H1 (cell line): ENCODE measurements around the gene HS1BP3. TPM values are rescaled to one million over a fixed set of nuclear protein-coding genes. Genes with fewer than 3 reads are reported as not detected.
A peak's percentile ranks its signal among the peaks of the same experiment; 100 is the strongest.

Experiments used
- CTCF ChIA-PET: fragments of 300-600 bp; sonication (Branson Sonifier 250); formaldehyde crosslinking; loops from one replicate; lab custom pipeline; 2021; ENCODE audit not compliant: partially characterized antibody; lab: Charles Lee
- POLR2A ChIA-PET: fragments of 300-600 bp; sonication (Branson Sonifier 250); formaldehyde crosslinking; loops from one replicate; lab custom pipeline; 2021; ENCODE audit warnings: inconsistent platforms; ENCODE audit not compliant: partially characterized antibody; lab: Charles Lee
- DNase-seq, 2 experiments: peaks; one replicate each; pipeline versions ENCODE4 v3.0.0 to v3.0.0-alpha.2; 2010 to 2022; ENCODE audit warnings: low spot score in 2 of 2, low read depth in 1 of 2, mixed read lengths in 1 of 2
- FAIRE-seq: peaks from 2 replicates; lab custom pipeline; 2011; peaks lifted over from hg19 to GRCh38; lab: Jason Lieb, UNC
- H2AFZ ChIP-seq: 2 replicates; pipeline ENCODE4 v1.8.1; 2012; ENCODE audit warnings: low read length, inconsistent platforms
- H2AK5ac ChIP-seq: 2 replicates; pipeline ENCODE4 v1.6.1; 2013; ENCODE audit warnings: low read depth, low read length
- H2BK120ac ChIP-seq: replicated peaks from 2 replicates; pipeline ENCODE3; 2013; ENCODE audit warnings: low read depth, low read length, inconsistent platforms
- H2BK12ac ChIP-seq: 2 replicates; pipeline ENCODE4 v1.6.1; 2013; ENCODE audit warnings: low read depth, low read length
- H2BK15ac ChIP-seq: 2 replicates; pipeline ENCODE4 v1.6.1; 2013; ENCODE audit warnings: low read length
- H2BK20ac ChIP-seq: 2 replicates; pipeline ENCODE4 v1.6.1; 2013; ENCODE audit warnings: low read length
- H2BK5ac ChIP-seq: 2 replicates; pipeline ENCODE4 v1.6.1; 2013; ENCODE audit warnings: low read depth, low read length
- H3K14ac ChIP-seq: 2 replicates; pipeline ENCODE4 v1.6.1; 2013; ENCODE audit warnings: inconsistent platforms; ENCODE audit not compliant: insufficient read length
- H3K18ac ChIP-seq: 2 replicates; pipeline ENCODE4 v1.6.1; 2013; ENCODE audit warnings: low read length; ENCODE audit errors: extremely low read depth
- H3K23ac ChIP-seq: 2 replicates; pipeline ENCODE4 v1.6.1; 2013; ENCODE audit warnings: inconsistent platforms; ENCODE audit not compliant: insufficient read length
- H3K23me2 ChIP-seq: 2 replicates; pipeline ENCODE4 v1.6.1; 2013; ENCODE audit warnings: low read depth, low read length
- H3K27ac ChIP-seq: 2 replicates; pipeline ENCODE4 v1.6.1; 2011; ENCODE audit warnings: low read depth, low read length, inconsistent platforms
- H3K27me3 ChIP-seq, 4 experiments: replicated peaks in 1 of 4; 1 replicate in 1 of 4; 2 replicates in 3 of 4; pipeline versions ENCODE4 v1.6.1 to v1.8.1; 2011 to 2013; ENCODE audit warnings: low read length in 3 of 4, mild to moderate bottlenecking in 3 of 4, inconsistent platforms in 2 of 4, mixed read lengths in 2 of 4, moderate library complexity in 1 of 4; ENCODE audit not compliant: control insufficient read depth in 3 of 4, insufficient read depth in 3 of 4; ENCODE audit errors: extremely low read depth in 1 of 4
- H3K36me3 ChIP-seq, 4 experiments: 2 replicates each; pipeline versions ENCODE4 v1.6.1 to v1.8.1; 2011 to 2013; ENCODE audit warnings: mild to moderate bottlenecking in 4 of 4, low read length in 3 of 4, moderate library complexity in 2 of 4, control low read depth in 1 of 4, inconsistent platforms in 1 of 4; ENCODE audit not compliant: insufficient read depth in 4 of 4, control insufficient read depth in 2 of 4
- H3K4ac ChIP-seq: replicated peaks from 2 replicates; pipeline ENCODE3; 2013; ENCODE audit warnings: low read length, low read depth, mixed read lengths, inconsistent platforms; ENCODE audit not compliant: insufficient read length
- H3K4me1 ChIP-seq, 4 experiments: replicated peaks in 1 of 4; 1 replicate in 1 of 4; 2 replicates in 3 of 4; pipeline versions ENCODE4 v1.6.1 to v1.8.1; 2011 to 2013; ENCODE audit warnings: low read length in 3 of 4, inconsistent platforms in 2 of 4, mixed read lengths in 1 of 4; ENCODE audit not compliant: insufficient read depth in 4 of 4, control insufficient read depth in 3 of 4
- H3K4me2 ChIP-seq, 2 experiments: 2 replicates each; pipeline versions ENCODE4 v1.6.1 to v1.8.1; 2011 to 2013; ENCODE audit warnings: low read depth in 2 of 2, low read length in 2 of 2, control low read depth in 1 of 2, inconsistent platforms in 1 of 2, mild to moderate bottlenecking in 1 of 2; ENCODE audit not compliant: insufficient read depth in 1 of 2
- H3K4me3 ChIP-seq, 4 experiments: fragments of 200-600, 300-600 bp in 1 of 4; sonication (generic), shearing (Covaris generic), sonication (Bioruptor Twin) in 1 of 4; 2 replicates each; pipeline versions ENCODE4 v1.5.1 to v1.8.1; 2011 to 2016; ENCODE audit warnings: low read length in 4 of 4, low read depth in 3 of 4, control low read depth in 2 of 4, inconsistent platforms in 2 of 4, mild to moderate bottlenecking in 2 of 4, mixed read lengths in 1 of 4, moderate library complexity in 1 of 4; ENCODE audit not compliant: insufficient read depth in 2 of 4; ENCODE audit errors: extremely low read depth in 1 of 4
- H3K56ac ChIP-seq: replicated peaks from 2 replicates; pipeline ENCODE3; 2013; ENCODE audit warnings: low read depth, mild to moderate bottlenecking, mixed read lengths, low read length, inconsistent platforms; ENCODE audit not compliant: insufficient read length
- H3K79me1 ChIP-seq: 2 replicates; pipeline ENCODE4 v1.6.1; 2013; ENCODE audit warnings: low read depth, low read length, control low read depth
- H3K79me2 ChIP-seq, 2 experiments: 2 replicates each; pipeline versions ENCODE4 v1.6.1 to v1.8.1; 2012 to 2013; ENCODE audit warnings: low read length in 2 of 2, mild to moderate bottlenecking in 2 of 2, inconsistent platforms in 1 of 2; ENCODE audit not compliant: insufficient read depth in 2 of 2, control insufficient read depth in 1 of 2
- H3K9ac ChIP-seq, 4 experiments: replicated peaks in 1 of 4; 1 replicate in 1 of 4; 2 replicates in 3 of 4; pipeline versions ENCODE4 v1.6.1 to v1.8.1; 2011 to 2013; ENCODE audit warnings: low read depth in 3 of 4, low read length in 3 of 4, control low read depth in 2 of 4, mild to moderate bottlenecking in 2 of 4, moderate library complexity in 2 of 4, inconsistent platforms in 1 of 4; ENCODE audit errors: extremely low read depth in 1 of 4
- H3K9me3 ChIP-seq, 2 experiments: 2 replicates each; pipeline versions ENCODE4 v1.6.1 to v1.8.1; 2012 to 2013; ENCODE audit warnings: mild to moderate bottlenecking in 2 of 2, moderate library complexity in 2 of 2, control low read depth in 1 of 2, inconsistent platforms in 1 of 2, low read depth in 1 of 2, low read length in 1 of 2, mixed read lengths in 1 of 2; ENCODE audit not compliant: insufficient read depth in 2 of 2
- H4K20me1 ChIP-seq, 2 experiments: replicated peaks in 1 of 2; 2 replicates each; pipeline versions ENCODE3 to v1.8.1; 2011 to 2013; ENCODE audit warnings: inconsistent platforms in 2 of 2, low read length in 2 of 2, mild to moderate bottlenecking in 1 of 2; ENCODE audit not compliant: insufficient read depth in 2 of 2, control insufficient read depth in 1 of 2
- H4K5ac ChIP-seq: 2 replicates; pipeline ENCODE4 v1.6.1; 2013; ENCODE audit warnings: low read length, low read depth, mixed read lengths, inconsistent platforms; ENCODE audit not compliant: insufficient read length
- H4K8ac ChIP-seq: 2 replicates; pipeline ENCODE4 v1.8.0; 2013; ENCODE audit warnings: mild to moderate bottlenecking, moderate library complexity, low read length, inconsistent platforms; ENCODE audit not compliant: insufficient read depth; ENCODE audit errors: extremely low read depth
- H4K91ac ChIP-seq: replicated peaks from 2 replicates; pipeline ENCODE3; 2013; ENCODE audit warnings: low read length, mixed read lengths, inconsistent platforms; ENCODE audit not compliant: insufficient read length
- BCL11A ChIP-seq, 2 experiments: IDR thresholded peaks; one replicate each; pipeline ENCODE4 v1.6.1; 2011; ENCODE audit warnings: low read depth in 2 of 2, low read length in 2 of 2, mild to moderate bottlenecking in 2 of 2
- CHD2 ChIP-seq: IDR thresholded peaks from 2 replicates; pipeline ENCODE4 v1.6.1; 2012; ENCODE audit warnings: low read length, improper control_type of control experiment
- EP300 ChIP-seq, 2 experiments: IDR thresholded peaks; 1 replicate in 1 of 2; 2 replicates in 1 of 2; pipeline ENCODE4 v1.6.1; 2011 to 2012; ENCODE audit warnings: low read depth in 2 of 2, low read length in 2 of 2, mild to moderate bottlenecking in 2 of 2, borderline replicate concordance in 1 of 2, inconsistent platforms in 1 of 2, moderate library complexity in 1 of 2
- EZH2 ChIP-seq: fragments of 200-600 bp; sonication (generic); IDR thresholded peaks from 2 replicates; pipeline ENCODE4 v1.7.1; 2012; ENCODE audit warnings: low read depth, mild to moderate bottlenecking, moderate library complexity, low read length, inconsistent platforms; ENCODE audit not compliant: severe bottlenecking
- KDM1A ChIP-seq: fragments of 200-600, 300-600 bp; sonication (generic); IDR thresholded peaks from 2 replicates; pipeline ENCODE4 v1.7.1; 2016; ENCODE audit warnings: mild to moderate bottlenecking, low read length, borderline replicate concordance
- KDM4A ChIP-seq: IDR thresholded peaks from one replicate; pipeline ENCODE4 v1.7.1; 2012; ENCODE audit warnings: low read depth, mild to moderate bottlenecking, moderate library complexity, low read length, inconsistent platforms; ENCODE audit not compliant: severe bottlenecking
- POLR2AphosphoS5 ChIP-seq: IDR thresholded peaks from 2 replicates; pipeline ENCODE4 v1.6.1; 2011; ENCODE audit warnings: low read depth, low read length
- RBBP5 ChIP-seq: IDR thresholded peaks from 2 replicates; pipeline ENCODE4 v1.7.1; 2012; ENCODE audit warnings: low read depth, mild to moderate bottlenecking, inconsistent platforms, low read length, moderate library complexity, borderline replicate concordance
- SIRT6 ChIP-seq: IDR thresholded peaks from one replicate; pipeline ENCODE4 v1.7.1; 2012; ENCODE audit warnings: low read length, inconsistent platforms
- SP2 ChIP-seq: IDR thresholded peaks from 2 replicates; pipeline ENCODE4 v1.6.1; 2012; ENCODE audit warnings: mild to moderate bottlenecking, low read length, inconsistent platforms
- SRF ChIP-seq: IDR thresholded peaks from 2 replicates; pipeline ENCODE4 v1.6.1; 2011; ENCODE audit warnings: mild to moderate bottlenecking, low read depth, low read length, moderate library complexity
- TAF1 ChIP-seq: IDR thresholded peaks from 2 replicates; pipeline ENCODE4 v1.6.1; 2011; ENCODE audit warnings: mild to moderate bottlenecking, low read depth, low read length
- TEAD4 ChIP-seq: IDR thresholded peaks from 2 replicates; pipeline ENCODE4 v1.6.1; 2012; ENCODE audit warnings: low read depth, low read length, inconsistent platforms, mixed read lengths
- WGBS, 2 experiments: shearing (Covaris generic) in 1 of 2; methylation state at CpG; one replicate each; pipeline versions ENCODE4 v1.1.6 to v1.1.7; 2013 to 2015; ENCODE audit warnings: low lambda C conversion rate in 2 of 2, mixed read lengths in 2 of 2, inconsistent platforms in 1 of 2, low coverage in 1 of 2, missing lambda C conversion rate in 1 of 2; ENCODE audit not compliant: insufficient replicate concordance in 2 of 2, insufficient coverage in 1 of 2, insufficient read length in 1 of 2; ENCODE audit errors: extremely low coverage in 1 of 2, missing lambda C conversion rate in 1 of 2; 5-methylcytosine and 5-hydroxymethylcytosine counted together
- polyA plus RNA-seq, 7 experiments: library from polyadenylated mRNA; depleted of rRNA in 3 of 7; stranded (reverse) in 5 of 7; unstranded in 2 of 7; fragments of >200 nt in 5 of 7; fragments of 200-250 nt in 2 of 7; gene quantifications; 1 replicate in 5 of 7; 2 replicates in 1 of 7; 4 replicates in 1 of 7; pipeline versions ENCODE4 v1.2.1 to v1.2.3, GENCODE V29; 2011 to 2013; ENCODE audit warnings: missing spikeins in 2 of 7, mixed read lengths in 2 of 7
- total RNA-seq: library from RNA; stranded (reverse); fragmentation: NEBNext Ultra II Directional; extraction: Animal tissue kit (Norgen Biotek cat#: 25700); gene quantifications from 2 replicates; pipeline ENCODE4 v1.2.1, GENCODE V29; 2021

Gene HS1BP3
- total and polyA plus RNA-seq, 2 of the 8 experiments (the other 6 are each of a cell fraction or from before 2014, with no cell fraction given), result 11.1 to 11.3 TPM

DNA sequence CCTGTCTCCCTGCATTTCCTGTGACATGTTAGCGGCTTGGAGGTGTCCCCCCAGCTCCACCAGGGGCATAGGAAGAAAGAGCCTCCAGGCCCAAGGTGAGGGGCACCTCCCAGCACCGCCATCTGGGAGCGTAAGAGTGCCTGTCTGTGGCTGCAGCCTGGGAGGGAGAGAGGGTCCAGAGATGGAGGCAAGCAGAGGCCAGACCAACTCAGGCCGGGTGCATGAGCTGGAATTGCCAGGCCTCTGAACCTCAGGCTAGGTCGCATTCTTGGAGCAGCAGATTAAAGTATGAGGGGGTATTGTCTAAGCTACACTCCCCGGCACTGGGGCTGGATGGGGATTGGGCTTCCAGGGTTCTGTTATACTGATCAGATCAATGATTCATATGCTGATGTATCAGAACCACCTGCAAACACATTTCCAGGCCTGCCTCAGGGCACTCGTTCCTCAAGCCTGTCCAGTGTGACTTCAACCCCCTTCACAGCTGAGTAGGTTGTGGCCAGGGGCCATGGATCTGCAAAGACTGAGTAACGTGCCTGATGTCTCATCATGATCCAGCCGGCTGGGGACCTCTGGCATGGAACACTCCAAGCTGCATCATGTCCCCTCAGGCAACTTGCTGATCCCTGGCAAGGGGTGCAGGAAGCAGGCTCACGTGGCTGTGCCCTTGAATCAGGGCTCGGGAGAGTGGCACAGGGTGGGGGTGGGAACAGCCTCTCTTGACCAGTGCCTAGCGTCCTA lies 73.2 kb downstream of the HS1BP3 start:
- peak overlapping the region; percentile 13 for H4K91ac ChIP-seq
- H3K4ac ChIP-seq, result no peak overlapping the region
- no peaks in the 10 kb centered on the region; a peak in 1 of 7 replicates for H3K4me1 ChIP-seq
- H2BK5ac ChIP-seq, result no peak overlapping the region
- no peak for DNase-seq
- H2BK15ac ChIP-seq, result no peak overlapping the region
- H2BK20ac ChIP-seq, result no peak overlapping the region
- H2AFZ ChIP-seq, result no peak overlapping the region
- no peaks in the 10 kb centered on the region for H4K20me1 ChIP-seq
- no peak overlapping the region for H3K9ac ChIP-seq
- no peaks in the 10 kb centered on the region for H3K79me1 ChIP-seq
- WGBS, 2 experiments, result 89% methylated on average over 12 of the region's 12 CpGs; no CpG with 5 or more reads in 1 of the 2 experiments
- no peak overlapping the region for H3K23ac ChIP-seq
- no peaks in the 10 kb centered on the region for H3K79me2 ChIP-seq
- no peak overlapping the region for H3K18ac ChIP-seq
- ChIA-PET CTCF (interaction anchor here (0.6 to 4.4 kb wide), 12 partner anchors 9 to 166 kb away, joined by 3 to 21 read pairs (median 4); no protein-coding TSS in a partner anchor), POLR2A (interaction anchor here (1.0 to 1.3 kb wide), 2 partner anchors 16 to 49 kb away, joined by 3 to 5 read pairs; no protein-coding TSS in a partner anchor)
- H3K23me2 ChIP-seq, result no peaks in the 10 kb centered on the region
- H3K36me3 ChIP-seq, result no peaks in the 10 kb centered on the region
- FAIRE-seq, result no peak
- H3K14ac ChIP-seq, result no peak overlapping the region
- H3K27ac ChIP-seq, result no peak overlapping the region
- peaks cover 5 to 6% of the 10 kb centered on the region in 2 experiments; a peak in 2 of 4 replicates for H3K9me3 ChIP-seq
- H2AK5ac ChIP-seq, result no peak overlapping the region
- no peak overlapping the region for H3K56ac ChIP-seq
- H4K8ac ChIP-seq, result no peak overlapping the region
- H2BK12ac ChIP-seq, result peak overlapping the region; percentile 80; the same call in 1 of the 2 replicates
- H4K5ac ChIP-seq, result no peak overlapping the region
- no peak overlapping the region for H3K4me3 ChIP-seq
- no peaks in the 10 kb centered on the region; a peak in 1 of 7 replicates for H3K27me3 ChIP-seq
- no peak overlapping the region for H2BK120ac ChIP-seq
- no peak overlapping the region for H3K4me2 ChIP-seq
- TF ChIP-seq SRF (no peak), SP2 (no peak), RBBP5 (no peak), POLR2AphosphoS5 (no peak), TEAD4 (no peak), EZH2 (no peak), TAF1 (no peak), SIRT6 (no peak), KDM4A (no peak), BCL11A (IDR thresholded peaks at IDR 0.05; ENCODE audit: low read depth in 2 of 2, low read length in 2 of 2) (no peak), KDM1A (no peak), EP300 (IDR thresholded peaks at IDR 0.05; ENCODE audit: borderline replicate concordance in 1 of 2, low read depth in 2 of 2, low read length in 2 of 2) (no peak), CHD2 (no peak)
